ENCODE results near the gene SPECC1.

- TF ChIP-seq POLR2A (IDR thresholded peaks at IDR 0.05; ENCODE audit: low read length) (no peak), GATA1 (IDR thresholded peaks at IDR 0.05; ENCODE audit: low read depth, low read length) (no peak)
Measured at GRCh38 chr17:20122254-20122879, 113.2 kb downstream of the SPECC1 start.

Data from erythroblast (primary cell).